ENCODE data around the gene LDLRAD4. TPM values are rescaled to one million over a fixed set of nuclear protein-coding genes. Genes with fewer than 3 reads are reported as not detected.

Gene LDLRAD4
- total and polyA plus RNA-seq, 12 donors: 3.9 to 64.5 (median 36.0) TPM

GRCh38 chr18:13398631-13399030 is 180.1 kb downstream of the LDLRAD4 start:
- intact Hi-C loops (cut with DNase I): no loop called here
- 88 to 95% (median 92%) methylated on average over 1 to 11 of the region's 11 CpGs for WGBS, 4 donors
- Histone ChIP-seq H3K27me3 (no peaks in the 10 kb centered on the region), H3K9me3 (replicated peaks in 1 of 3) (no peaks in the 10 kb centered on the region), H3K4me1 (replicated peaks in 1 of 2) (no peaks in the 10 kb centered on the region), H3K4me3 (no peak overlapping the region), H3K27ac (no peak overlapping the region), H3K36me3 (replicated peaks in 1 of 2) (no peaks in the 10 kb centered on the region)
- TF ChIP-seq CTCF (IDR thresholded peaks at IDR 0.05) (no peak), POLR2A (IDR thresholded peaks at IDR 0.05) (no peak)
- DNase-seq: no peak

- 89 to 91% (median 90%) methylated on average over 8 of the region's 8 CpGs for WGBS, 4 donors
- H3K4me3 ChIP-seq: no peak overlapping the region
- intact Hi-C loops (cut with DNase I): no loop called here
- no peaks in the 10 kb centered on the region for H3K9me3 ChIP-seq (replicated peaks in 1 of 3)
- H3K27me3 ChIP-seq: no peaks in the 10 kb centered on the region
- no peaks in the 10 kb centered on the region for H3K4me1 ChIP-seq (replicated peaks in 1 of 2)
- peak in 1 of 7 donors; percentile 23 for DNase-seq
- H3K36me3 ChIP-seq (replicated peaks in 1 of 2): no peaks in the 10 kb centered on the region
- no peak for TF ChIP-seq POLR2A (IDR thresholded peaks at IDR 0.05)
- no peak overlapping the region for H3K27ac ChIP-seq
Measured at GRCh38 chr18:13399511-13399910, 181.0 kb downstream of the LDLRAD4 start.

DNA sequence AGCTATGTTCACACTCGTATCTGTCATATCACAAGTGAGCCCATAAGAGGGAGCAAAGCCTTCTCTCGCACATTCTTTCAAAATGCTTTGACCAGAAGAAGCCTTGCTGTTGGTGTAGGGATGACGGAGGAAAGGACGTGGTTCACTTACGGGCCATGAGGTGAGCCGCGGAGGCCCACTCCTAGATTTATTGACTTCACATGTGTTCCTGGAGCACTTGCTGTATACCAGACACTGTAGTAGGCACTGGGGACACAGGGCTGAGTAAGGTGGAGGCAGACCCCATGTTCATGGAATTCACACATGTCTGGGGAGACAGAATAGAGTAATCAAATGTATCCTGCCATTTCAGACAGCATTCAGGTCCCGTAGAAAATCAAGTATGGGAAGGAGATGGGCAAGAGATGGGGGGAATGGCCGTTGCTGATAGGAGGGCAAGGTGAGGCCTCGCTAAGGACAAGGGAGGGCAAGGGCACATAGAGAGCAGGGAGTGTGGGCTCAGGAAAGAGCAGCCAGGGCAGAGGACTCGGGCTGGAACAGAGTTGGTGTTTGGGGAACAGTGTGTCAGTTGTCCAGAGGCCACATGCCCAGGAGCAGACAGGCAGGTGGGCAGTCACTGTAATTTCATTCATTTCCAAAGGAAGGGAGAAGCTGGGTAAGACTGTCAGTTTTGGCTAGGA is 182.2 kb downstream of the LDLRAD4 start:
- intact Hi-C loops (cut with DNase I): no loop called here
- no peak for TF ChIP-seq POLR2A (IDR thresholded peaks at IDR 0.05)
- Histone ChIP-seq H3K36me3 (replicated peaks in 1 of 2) (no peaks in the 10 kb centered on the region), H3K9me3 (replicated peaks in 1 of 3) (no peaks in the 10 kb centered on the region), H3K4me3 (no peak overlapping the region), H3K27me3 (no peaks in the 10 kb centered on the region), H3K4me1 (replicated peaks in 1 of 2) (no peaks in the 10 kb centered on the region), H3K27ac (no peak overlapping the region)
- DNase-seq: peak in 1 of 7 donors; percentile 29
- 93 to 95% (median 93%) methylated on average over 11 of the region's 11 CpGs for WGBS, 4 donors

DNA sequence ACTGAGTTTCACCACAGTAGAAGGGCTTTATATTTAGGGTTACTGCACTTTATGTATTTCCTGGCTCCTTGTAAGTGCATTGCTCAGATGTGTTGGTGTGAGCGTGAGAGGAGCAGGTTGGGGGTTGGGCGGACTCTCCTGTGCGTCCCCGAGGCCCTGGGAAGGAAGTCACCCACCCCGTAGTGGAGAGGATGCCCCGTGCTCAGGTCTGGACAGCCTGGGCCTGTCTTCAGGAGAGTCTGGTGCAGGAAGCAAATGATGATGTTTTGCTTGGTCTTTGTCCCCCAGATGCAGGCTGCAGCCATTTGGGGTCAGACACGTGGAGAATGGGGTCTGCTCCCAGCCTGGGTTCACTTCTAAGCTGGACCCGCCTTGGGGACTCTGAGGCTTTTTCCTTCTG is 182.8 kb downstream of the LDLRAD4 start:
- H3K36me3 ChIP-seq (replicated peaks in 1 of 2): no peaks in the 10 kb centered on the region
- peak in 1 of 7 donors; percentile 35 for DNase-seq
- H3K27me3 ChIP-seq: no peaks in the 10 kb centered on the region
- H3K9me3 ChIP-seq (replicated peaks in 1 of 3): no peaks in the 10 kb centered on the region
- no peak for TF ChIP-seq CTCF (IDR thresholded peaks at IDR 0.05)
- TF ChIP-seq POLR2A (IDR thresholded peaks at IDR 0.05): no peak
- intact Hi-C loops (cut with DNase I): no loop called here
- H3K27ac ChIP-seq: no peak overlapping the region
- 79 to 93% (median 83%) methylated on average over 6 to 8 of the region's 8 CpGs for WGBS, 4 donors
- H3K4me1 ChIP-seq (replicated peaks in 1 of 2): no peaks in the 10 kb centered on the region
- no peak overlapping the region for H3K4me3 ChIP-seq

DNA sequence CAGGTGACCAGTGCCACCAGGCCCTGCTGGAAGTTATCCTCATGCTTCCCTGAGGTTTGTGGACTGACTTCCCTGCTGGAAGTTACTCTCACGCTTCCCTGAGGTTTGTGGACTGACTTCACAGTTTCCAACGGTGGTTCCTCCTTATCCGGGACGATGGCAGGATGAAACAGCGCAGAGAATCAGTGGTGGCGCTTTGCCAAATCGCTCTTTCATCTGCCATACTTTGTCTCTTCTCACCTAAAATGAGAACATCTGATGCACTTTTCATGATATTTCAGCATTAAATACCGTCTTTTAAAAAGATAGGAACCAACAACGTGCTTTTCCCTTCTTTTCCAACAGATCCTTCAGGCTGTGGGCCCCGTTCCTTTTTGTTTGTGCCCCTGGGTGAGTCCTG is 183.3 kb downstream of the LDLRAD4 start:
- H3K27me3 ChIP-seq: no peaks in the 10 kb centered on the region
- 90 to 94% (median 92%) methylated on average over 10 of the region's 10 CpGs for WGBS, 4 donors
- H3K27ac ChIP-seq: no peak overlapping the region
- TF ChIP-seq POLR2A (IDR thresholded peaks at IDR 0.05) (no peak), CTCF (IDR thresholded peaks at IDR 0.05) (no peak)
- H3K4me1 ChIP-seq (replicated peaks in 1 of 2): no peaks in the 10 kb centered on the region
- no peaks in the 10 kb centered on the region for H3K9me3 ChIP-seq (replicated peaks in 1 of 3)
- H3K36me3 ChIP-seq (replicated peaks in 1 of 2): no peaks in the 10 kb centered on the region
- intact Hi-C loops (cut with DNase I): no loop called here
- no peak overlapping the region for H3K4me3 ChIP-seq
- peak in 1 of 7 donors; percentile 46 for DNase-seq
